GM23338 (cell line): ENCODE data around the gene ZSWIM3. TPM values are rescaled to one million over a fixed set of nuclear protein-coding genes. Genes with fewer than 3 reads are reported as not detected.

ENCODE experiments used
- ATAC-seq: fragments of 200-7000 bp; cut with Tn5 transposase; 3 replicates; pipeline ENCODE4 v1.9.1; 2020
- DNase-seq: peaks from one replicate; pipeline ENCODE4 v3.0.0-alpha.2; 2015; ENCODE audit warnings: low spot score
- H2AFZ ChIP-seq: fragments of 200-600 bp; sonication (generic); 2 replicates; pipeline ENCODE4 v1.8.0; 2016; ENCODE audit warnings: antibody characterized with exemption, mild to moderate bottlenecking, moderate library complexity
- H3F3A ChIP-seq: fragments of 200-600 bp; sonication (generic); replicated peaks from 2 replicates; pipeline ENCODE4 v1.8.0; 2017; ENCODE audit warnings: antibody characterized with exemption, mixed run types, low read depth
- H3K27ac ChIP-seq: fragments of 200-600 bp; sonication (generic); 2 replicates; pipeline ENCODE4 v1.6.1; 2016; ENCODE audit warnings: low read depth
- H3K27me3 ChIP-seq: fragments of 200-600 bp; sonication (generic); 2 replicates; pipeline ENCODE4 v1.8.0; 2016; ENCODE audit warnings: mild to moderate bottlenecking, mixed run types, moderate library complexity; ENCODE audit not compliant: insufficient read depth
- H3K36me3 ChIP-seq: fragments of 200-600 bp; sonication (generic); 2 replicates; pipeline ENCODE4 v1.8.0; 2016; ENCODE audit warnings: mild to moderate bottlenecking; ENCODE audit not compliant: insufficient read depth
- H3K4me1 ChIP-seq: fragments of 200-600 bp; sonication (generic); 2 replicates; pipeline ENCODE4 v1.8.0; 2016; ENCODE audit warnings: mild to moderate bottlenecking, moderate library complexity; ENCODE audit not compliant: insufficient read depth
- H3K4me2 ChIP-seq: fragments of 200-600 bp; sonication (generic); 2 replicates; pipeline ENCODE4 v1.7.1; 2017; ENCODE audit warnings: mixed run types
- H3K4me3 ChIP-seq: fragments of 200-600 bp; sonication (generic); 2 replicates; pipeline ENCODE4 v1.6.1; 2016; ENCODE audit warnings: mixed run types
- H3K79me2 ChIP-seq: fragments of 200-600 bp; sonication (generic); replicated peaks from 2 replicates; pipeline ENCODE4 v1.8.0; 2017; ENCODE audit warnings: mild to moderate bottlenecking; ENCODE audit not compliant: insufficient read depth
- H3K9me2 ChIP-seq: fragments of 200-600 bp; sonication (generic); 2 replicates; pipeline ENCODE4 v1.8.0; 2017; ENCODE audit not compliant: insufficient read depth
- H4K20me1 ChIP-seq: fragments of 200-600 bp; sonication (generic); replicated peaks from 2 replicates; pipeline ENCODE4 v1.8.0; 2017; ENCODE audit warnings: mild to moderate bottlenecking; ENCODE audit not compliant: insufficient read depth
- H3K27ac Mint-ChIP-seq: 2 replicates; pipeline ENCODE4 v1.8.0; 2020; ENCODE audit warnings: inconsistent platforms, mild to moderate bottlenecking, moderate library complexity, mixed read lengths
- H3K27me3 Mint-ChIP-seq: 3 replicates; pipeline ENCODE4 v1.8.0; 2022; ENCODE audit warnings: low read depth, mild to moderate bottlenecking, moderate library complexity, mixed read lengths, inconsistent platforms; ENCODE audit not compliant: insufficient read depth, poor library complexity
- H3K36me3 Mint-ChIP-seq: 3 replicates; pipeline ENCODE4 v1.8.0; 2021; ENCODE audit warnings: low read depth, mild to moderate bottlenecking, inconsistent platforms, moderate library complexity, mixed read lengths
- H3K4me1 Mint-ChIP-seq: 3 replicates; pipeline ENCODE4 v1.8.0; 2020; ENCODE audit warnings: mild to moderate bottlenecking, inconsistent platforms, mixed read lengths
- H3K4me3 Mint-ChIP-seq: 3 replicates; pipeline ENCODE4 v1.8.0; 2021; ENCODE audit warnings: moderate library complexity, mild to moderate bottlenecking, inconsistent platforms, mixed read lengths
- H3K9me3 Mint-ChIP-seq: 3 replicates; pipeline ENCODE4 v1.8.0; 2020; ENCODE audit warnings: moderate library complexity, mild to moderate bottlenecking, inconsistent platforms, mixed read lengths
- CREB1 ChIP-seq: fragments of 250-450 bp; sonication (Bioruptor Pico); IDR thresholded peaks from 2 replicates; pipeline ENCODE4 v1.5.0; 2020; ENCODE audit warnings: low read depth, mild to moderate bottlenecking, moderate library complexity
- EZH2 ChIP-seq: fragments of 200-600 bp; sonication (generic); IDR thresholded peaks from one replicate; pipeline ENCODE4 v1.8.0; 2017; ENCODE audit warnings: antibody characterized with exemption, mild to moderate bottlenecking, low read depth; ENCODE audit not compliant: unreplicated experiment
- EZH2phosphoT487 ChIP-seq: fragments of 200-600 bp; sonication (generic); IDR thresholded peaks from one replicate; pipeline ENCODE4 v1.8.1; 2018; ENCODE audit warnings: antibody characterized with exemption; ENCODE audit not compliant: unreplicated experiment
- JUNB ChIP-seq: IDR thresholded peaks from one replicate; pipeline ENCODE4 v1.6.1; 2016; ENCODE audit warnings: antibody characterized with exemption; ENCODE audit not compliant: unreplicated experiment
- NANOG ChIP-seq: IDR thresholded peaks from 2 replicates; pipeline ENCODE4 v1.6.1; 2016; ENCODE audit warnings: antibody characterized with exemption, borderline replicate concordance
- POLR2AphosphoS5 ChIP-seq: IDR thresholded peaks from 2 replicates; pipeline ENCODE4 v1.6.1; 2016; ENCODE audit warnings: antibody characterized with exemption, low read depth
- STAT1 ChIP-seq: IDR thresholded peaks from one replicate; pipeline ENCODE4 v1.6.1; 2016; ENCODE audit warnings: antibody characterized with exemption; ENCODE audit not compliant: unreplicated experiment
- ZNF114 ChIP-seq: fragments of 250-450 bp; sonication (Bioruptor Pico); IDR thresholded peaks from 2 replicates; pipeline ENCODE4 v1.5.0; 2020; ENCODE audit warnings: mild to moderate bottlenecking, moderate library complexity
- ZNF331 ChIP-seq: fragments of 250-450 bp; sonication (Bioruptor Pico); IDR thresholded peaks from 2 replicates; pipeline ENCODE4 v1.5.0; 2020; ENCODE audit warnings: low read depth, mild to moderate bottlenecking, moderate library complexity
- polyA plus RNA-seq: library from polyadenylated mRNA; unstranded; fragments of >200 nt; fragmentation: Nextera tagmentation; extraction: Ambion mirVana; gene quantifications from 2 replicates; pipeline ENCODE4 v1.2.1, GENCODE V29; 2016
- total RNA-seq: library from RNA; depleted of rRNA; stranded (reverse); fragments of >200 nt; shearing (Covaris generic); gene quantifications from 2 replicates; pipeline ENCODE4 v1.2.3, GENCODE V29; 2014
- TF ChIP-seq, protein P1 (sequence below): fragments of 250-450 bp; sonication (Bioruptor Pico); IDR thresholded peaks from 2 replicates; pipeline ENCODE4 v1.5.0; 2020; ENCODE audit warnings: mild to moderate bottlenecking, moderate library complexity
- TF ChIP-seq, protein P2 (sequence below), 2 experiments: fragments of 200-600 bp in 1 of 2; sonication (generic) in 1 of 2; conservative IDR thresholded peaks; 2 replicates each; pipeline versions ENCODE4 v1.5.1 to v1.6.1; 2016 to 2017; ENCODE audit warnings: antibody characterized with exemption in 2 of 2, low read depth in 2 of 2, mild to moderate bottlenecking in 2 of 2, moderate library complexity in 1 of 2
- TF ChIP-seq, protein P3 (sequence below): IDR thresholded peaks from 2 replicates; pipeline ENCODE4 v1.6.1; 2016; ENCODE audit warnings: antibody characterized with exemption
- TF ChIP-seq, protein P4 (sequence below): IDR thresholded peaks from one replicate; pipeline ENCODE4 v1.6.1; 2018; ENCODE audit warnings: antibody characterized with exemption; ENCODE audit not compliant: unreplicated experiment

ZSWIM3 gene
- total and polyA plus RNA-seq, 2 experiments from 2014 or later = 2.0 to 8.2 TPM

DNA sequence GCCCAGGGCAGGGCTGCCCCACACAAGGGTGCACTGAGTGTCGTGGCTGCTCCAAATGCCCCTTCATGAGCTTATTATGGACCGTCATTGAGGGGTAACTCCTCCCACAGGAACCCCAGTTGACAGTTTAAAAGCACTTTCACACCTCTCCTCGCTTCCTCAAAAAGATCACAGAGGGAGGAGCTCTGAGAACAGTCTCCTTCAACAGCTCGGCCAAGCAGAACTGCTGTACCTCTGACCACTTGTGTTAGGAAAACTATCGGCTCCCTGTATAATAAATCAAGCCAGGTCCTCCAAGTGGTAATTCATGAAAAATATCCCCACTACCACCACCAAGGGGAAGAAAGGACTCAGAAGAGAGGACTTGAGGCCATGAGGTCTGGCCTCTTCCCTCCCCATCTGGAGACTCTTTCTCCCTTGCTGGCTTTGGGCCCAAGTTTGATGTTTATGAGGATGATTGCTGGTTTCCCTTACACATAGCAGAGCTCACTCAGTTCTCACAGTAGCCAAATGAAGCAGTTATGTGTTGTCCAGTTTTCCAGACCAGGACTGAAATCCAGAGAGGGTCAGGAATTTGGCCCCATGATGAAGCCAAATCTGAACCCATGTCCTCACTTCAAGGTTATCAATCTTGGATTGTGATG lies 15.1 kb upstream of the ZSWIM3 start:
- Mint-ChIP-seq H3K9me3 (no peaks in the 10 kb centered on the region), H3K27me3 (peaks cover 7% of the 10 kb centered on the region), H3K4me3 (no peak overlapping the region; the same call in 2 of the 3 replicates), H3K4me1 (no peaks in the 10 kb centered on the region), H3K36me3 (peaks cover 28% of the 10 kb centered on the region), H3K27ac (no peak overlapping the region)
- Histone ChIP-seq H2AFZ (no peak overlapping the region), H3K36me3 (peaks cover 16% of the 10 kb centered on the region; the same call in 1 of the 2 replicates), H3K4me1 (no peaks in the 10 kb centered on the region; the same call in 1 of the 2 replicates), H3K4me3 (no peak overlapping the region), H3K9me2 (no peaks in the 10 kb centered on the region), H3F3A (peaks cover 12% of the 10 kb centered on the region; the same call in 1 of the 2 replicates), H3K27me3 (no peaks in the 10 kb centered on the region), H3K27ac (no peak overlapping the region), H3K79me2 (no peaks in the 10 kb centered on the region), H3K4me2 (no peak overlapping the region), H4K20me1 (peaks cover 2% of the 10 kb centered on the region)
- DNase-seq (no peak), ATAC-seq (no peak)
- TF ChIP-seq, protein P1, sequence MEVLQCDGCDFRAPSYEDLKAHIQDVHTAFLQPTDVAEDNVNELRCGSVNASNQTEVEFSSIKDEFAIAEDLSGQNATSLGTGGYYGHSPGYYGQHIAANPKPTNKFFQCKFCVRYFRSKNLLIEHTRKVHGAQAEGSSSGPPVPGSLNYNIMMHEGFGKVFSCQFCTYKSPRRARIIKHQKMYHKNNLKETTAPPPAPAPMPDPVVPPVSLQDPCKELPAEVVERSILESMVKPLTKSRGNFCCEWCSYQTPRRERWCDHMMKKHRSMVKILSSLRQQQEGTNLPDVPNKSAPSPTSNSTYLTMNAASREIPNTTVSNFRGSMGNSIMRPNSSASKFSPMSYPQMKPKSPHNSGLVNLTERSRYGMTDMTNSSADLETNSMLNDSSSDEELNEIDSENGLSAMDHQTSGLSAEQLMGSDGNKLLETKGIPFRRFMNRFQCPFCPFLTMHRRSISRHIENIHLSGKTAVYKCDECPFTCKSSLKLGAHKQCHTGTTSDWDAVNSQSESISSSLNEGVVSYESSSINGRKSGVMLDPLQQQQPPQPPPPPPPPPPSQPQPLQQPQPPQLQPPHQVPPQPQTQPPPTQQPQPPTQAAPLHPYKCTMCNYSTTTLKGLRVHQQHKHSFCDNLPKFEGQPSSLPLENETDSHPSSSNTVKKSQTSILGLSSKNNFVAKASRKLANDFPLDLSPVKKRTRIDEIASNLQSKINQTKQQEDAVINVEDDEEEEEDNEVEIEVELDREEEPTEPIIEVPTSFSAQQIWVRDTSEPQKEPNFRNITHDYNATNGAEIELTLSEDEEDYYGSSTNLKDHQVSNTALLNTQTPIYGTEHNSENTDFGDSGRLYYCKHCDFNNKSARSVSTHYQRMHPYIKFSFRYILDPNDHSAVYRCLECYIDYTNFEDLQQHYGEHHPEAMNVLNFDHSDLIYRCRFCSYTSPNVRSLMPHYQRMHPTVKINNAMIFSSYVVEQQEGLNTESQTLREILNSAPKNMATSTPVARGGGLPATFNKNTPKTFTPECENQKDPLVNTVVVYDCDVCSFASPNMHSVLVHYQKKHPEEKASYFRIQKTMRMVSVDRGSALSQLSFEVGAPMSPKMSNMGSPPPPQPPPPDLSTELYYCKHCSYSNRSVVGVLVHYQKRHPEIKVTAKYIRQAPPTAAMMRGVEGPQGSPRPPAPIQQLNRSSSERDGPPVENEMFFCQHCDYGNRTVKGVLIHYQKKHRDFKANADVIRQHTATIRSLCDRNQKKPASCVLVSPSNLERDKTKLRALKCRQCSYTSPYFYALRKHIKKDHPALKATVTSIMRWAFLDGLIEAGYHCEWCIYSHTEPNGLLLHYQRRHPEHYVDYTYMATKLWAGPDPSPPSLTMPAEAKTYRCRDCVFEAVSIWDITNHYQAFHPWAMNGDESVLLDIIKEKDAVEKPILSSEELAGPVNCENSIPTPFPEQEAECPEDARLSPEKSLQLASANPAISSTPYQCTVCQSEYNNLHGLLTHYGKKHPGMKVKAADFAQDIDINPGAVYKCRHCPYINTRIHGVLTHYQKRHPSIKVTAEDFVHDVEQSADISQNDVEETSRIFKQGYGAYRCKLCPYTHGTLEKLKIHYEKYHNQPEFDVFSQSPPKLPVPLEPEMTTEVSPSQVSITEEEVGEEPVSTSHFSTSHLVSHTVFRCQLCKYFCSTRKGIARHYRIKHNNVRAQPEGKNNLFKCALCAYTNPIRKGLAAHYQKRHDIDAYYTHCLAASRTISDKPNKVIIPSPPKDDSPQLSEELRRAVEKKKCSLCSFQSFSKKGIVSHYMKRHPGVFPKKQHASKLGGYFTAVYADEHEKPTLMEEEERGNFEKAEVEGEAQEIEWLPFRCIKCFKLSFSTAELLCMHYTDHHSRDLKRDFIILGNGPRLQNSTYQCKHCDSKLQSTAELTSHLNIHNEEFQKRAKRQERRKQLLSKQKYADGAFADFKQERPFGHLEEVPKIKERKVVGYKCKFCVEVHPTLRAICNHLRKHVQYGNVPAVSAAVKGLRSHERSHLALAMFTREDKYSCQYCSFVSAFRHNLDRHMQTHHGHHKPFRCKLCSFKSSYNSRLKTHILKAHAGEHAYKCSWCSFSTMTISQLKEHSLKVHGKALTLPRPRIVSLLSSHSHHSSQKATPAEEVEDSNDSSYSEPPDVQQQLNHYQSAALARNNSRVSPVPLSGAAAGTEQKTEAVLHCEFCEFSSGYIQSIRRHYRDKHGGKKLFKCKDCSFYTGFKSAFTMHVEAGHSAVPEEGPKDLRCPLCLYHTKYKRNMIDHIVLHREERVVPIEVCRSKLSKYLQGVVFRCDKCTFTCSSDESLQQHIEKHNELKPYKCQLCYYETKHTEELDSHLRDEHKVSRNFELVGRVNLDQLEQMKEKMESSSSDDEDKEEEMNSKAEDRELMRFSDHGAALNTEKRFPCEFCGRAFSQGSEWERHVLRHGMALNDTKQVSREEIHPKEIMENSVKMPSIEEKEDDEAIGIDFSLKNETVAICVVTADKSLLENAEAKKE (CRISPR knock-in tag) = no peak
- TF ChIP-seq STAT1 = no peak
- TF ChIP-seq ZNF114 (CRISPR knock-in tag) = no peak
- no peak for TF ChIP-seq ZNF331
- no peak for TF ChIP-seq EZH2
- no peak for TF ChIP-seq EZH2phosphoT487
- TF ChIP-seq JUNB = no peak
- TF ChIP-seq NANOG = no peak
- TF ChIP-seq, protein P2, sequence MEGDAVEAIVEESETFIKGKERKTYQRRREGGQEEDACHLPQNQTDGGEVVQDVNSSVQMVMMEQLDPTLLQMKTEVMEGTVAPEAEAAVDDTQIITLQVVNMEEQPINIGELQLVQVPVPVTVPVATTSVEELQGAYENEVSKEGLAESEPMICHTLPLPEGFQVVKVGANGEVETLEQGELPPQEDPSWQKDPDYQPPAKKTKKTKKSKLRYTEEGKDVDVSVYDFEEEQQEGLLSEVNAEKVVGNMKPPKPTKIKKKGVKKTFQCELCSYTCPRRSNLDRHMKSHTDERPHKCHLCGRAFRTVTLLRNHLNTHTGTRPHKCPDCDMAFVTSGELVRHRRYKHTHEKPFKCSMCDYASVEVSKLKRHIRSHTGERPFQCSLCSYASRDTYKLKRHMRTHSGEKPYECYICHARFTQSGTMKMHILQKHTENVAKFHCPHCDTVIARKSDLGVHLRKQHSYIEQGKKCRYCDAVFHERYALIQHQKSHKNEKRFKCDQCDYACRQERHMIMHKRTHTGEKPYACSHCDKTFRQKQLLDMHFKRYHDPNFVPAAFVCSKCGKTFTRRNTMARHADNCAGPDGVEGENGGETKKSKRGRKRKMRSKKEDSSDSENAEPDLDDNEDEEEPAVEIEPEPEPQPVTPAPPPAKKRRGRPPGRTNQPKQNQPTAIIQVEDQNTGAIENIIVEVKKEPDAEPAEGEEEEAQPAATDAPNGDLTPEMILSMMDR (conservative IDR thresholded peaks at IDR 0.05; ENCODE audit: low read depth in 2 of 2) = no peak
- no peak for TF ChIP-seq CREB1
- TF ChIP-seq POLR2AphosphoS5 = no peak
- TF ChIP-seq, protein P3, sequence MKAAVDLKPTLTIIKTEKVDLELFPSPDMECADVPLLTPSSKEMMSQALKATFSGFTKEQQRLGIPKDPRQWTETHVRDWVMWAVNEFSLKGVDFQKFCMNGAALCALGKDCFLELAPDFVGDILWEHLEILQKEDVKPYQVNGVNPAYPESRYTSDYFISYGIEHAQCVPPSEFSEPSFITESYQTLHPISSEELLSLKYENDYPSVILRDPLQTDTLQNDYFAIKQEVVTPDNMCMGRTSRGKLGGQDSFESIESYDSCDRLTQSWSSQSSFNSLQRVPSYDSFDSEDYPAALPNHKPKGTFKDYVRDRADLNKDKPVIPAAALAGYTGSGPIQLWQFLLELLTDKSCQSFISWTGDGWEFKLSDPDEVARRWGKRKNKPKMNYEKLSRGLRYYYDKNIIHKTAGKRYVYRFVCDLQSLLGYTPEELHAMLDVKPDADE = no peak
- TF ChIP-seq, protein P4, sequence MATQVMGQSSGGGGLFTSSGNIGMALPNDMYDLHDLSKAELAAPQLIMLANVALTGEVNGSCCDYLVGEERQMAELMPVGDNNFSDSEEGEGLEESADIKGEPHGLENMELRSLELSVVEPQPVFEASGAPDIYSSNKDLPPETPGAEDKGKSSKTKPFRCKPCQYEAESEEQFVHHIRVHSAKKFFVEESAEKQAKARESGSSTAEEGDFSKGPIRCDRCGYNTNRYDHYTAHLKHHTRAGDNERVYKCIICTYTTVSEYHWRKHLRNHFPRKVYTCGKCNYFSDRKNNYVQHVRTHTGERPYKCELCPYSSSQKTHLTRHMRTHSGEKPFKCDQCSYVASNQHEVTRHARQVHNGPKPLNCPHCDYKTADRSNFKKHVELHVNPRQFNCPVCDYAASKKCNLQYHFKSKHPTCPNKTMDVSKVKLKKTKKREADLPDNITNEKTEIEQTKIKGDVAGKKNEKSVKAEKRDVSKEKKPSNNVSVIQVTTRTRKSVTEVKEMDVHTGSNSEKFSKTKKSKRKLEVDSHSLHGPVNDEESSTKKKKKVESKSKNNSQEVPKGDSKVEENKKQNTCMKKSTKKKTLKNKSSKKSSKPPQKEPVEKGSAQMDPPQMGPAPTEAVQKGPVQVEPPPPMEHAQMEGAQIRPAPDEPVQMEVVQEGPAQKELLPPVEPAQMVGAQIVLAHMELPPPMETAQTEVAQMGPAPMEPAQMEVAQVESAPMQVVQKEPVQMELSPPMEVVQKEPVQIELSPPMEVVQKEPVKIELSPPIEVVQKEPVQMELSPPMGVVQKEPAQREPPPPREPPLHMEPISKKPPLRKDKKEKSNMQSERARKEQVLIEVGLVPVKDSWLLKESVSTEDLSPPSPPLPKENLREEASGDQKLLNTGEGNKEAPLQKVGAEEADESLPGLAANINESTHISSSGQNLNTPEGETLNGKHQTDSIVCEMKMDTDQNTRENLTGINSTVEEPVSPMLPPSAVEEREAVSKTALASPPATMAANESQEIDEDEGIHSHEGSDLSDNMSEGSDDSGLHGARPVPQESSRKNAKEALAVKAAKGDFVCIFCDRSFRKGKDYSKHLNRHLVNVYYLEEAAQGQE = no peak
